D721Med (cell line): ENCODE data around the gene PRR4.

ENCODE experiments used
- DNase-seq: peaks from one replicate; pipeline ENCODE4 v3.0.0; 2011; ENCODE audit warnings: low spot score; ENCODE audit not compliant: insufficient read length
- FAIRE-seq: peaks from 2 replicates; lab custom pipeline; 2011; peaks lifted over from hg19 to GRCh38; lab: Jason Lieb, UNC
- CTCF ChIP-seq: IDR thresholded peaks from 2 replicates; pipeline ENCODE4 v1.5.1; 2012; ENCODE audit warnings: mild to moderate bottlenecking, control low read depth; ENCODE audit not compliant: insufficient read depth; ENCODE audit errors: missing control alignments

The PRR4 gene

GRCh38 chr12:10802587-10802986, 46.7 kb downstream of the PRR4 start, which contains the start of gene TAS2R7:
TSS of gene TAS2R7 (minus strand) at chr12:10802627. CDS start at chr12:10802570, 57 bp downstream.
- DNase-seq (no peak), FAIRE-seq (no peak)
- no peak for TF ChIP-seq CTCF

DNA sequence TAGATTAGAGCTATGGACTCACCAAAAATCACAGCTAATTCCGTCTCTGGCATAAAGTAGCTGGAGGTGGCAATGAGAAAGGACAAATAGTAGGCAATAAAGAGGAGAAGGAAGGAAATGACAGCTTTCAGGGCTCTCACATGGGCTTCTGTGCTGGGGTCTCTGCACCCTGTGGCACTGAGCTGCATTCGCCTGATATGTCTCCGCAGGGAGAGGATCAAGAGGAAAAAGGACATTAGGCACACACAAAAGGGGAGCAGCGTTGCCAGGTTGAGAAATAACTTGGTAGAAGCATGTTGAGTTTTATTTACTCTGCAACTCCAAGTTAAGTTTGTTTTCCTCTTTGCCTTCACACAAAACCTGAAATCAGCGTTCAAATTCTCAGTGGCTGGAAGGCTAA, 47.5 kb downstream of the PRR4 start:
- no peak for TF ChIP-seq CTCF
- DNase-seq: no peak
- FAIRE-seq: no peak
